Measurements from ENCODE around the gene LIME1.

The LIME1 gene

GRCh38 chr20:63748070-63748933 is 11.8 kb downstream of the LIME1 start:
- TF ChIP-seq PAX5 (IDR thresholded peaks at IDR 0.05; ENCODE audit: insufficient read depth, low read length, severe bottlenecking): no peak
- no peak for TF ChIP-seq TAF1 (IDR thresholded peaks at IDR 0.05; ENCODE audit: low read depth, low read length)
- no peak for TF ChIP-seq SPI1 (IDR thresholded peaks at IDR 0.05; ENCODE audit: low read depth, low read length)
- TF ChIP-seq POLR2A (IDR thresholded peaks at IDR 0.05; ENCODE audit: low read depth, low read length): no peak
- no peak for TF ChIP-seq POLR2AphosphoS5 (IDR thresholded peaks at IDR 0.05; ENCODE audit: low read depth, low read length)
- no peak for TF ChIP-seq POU2F2 (IDR thresholded peaks at IDR 0.05; ENCODE audit: low read depth, low read length)
- FAIRE-seq: no peak
- no peak for DNase-seq (ENCODE audit: insufficient read length, low spot score)

DNA sequence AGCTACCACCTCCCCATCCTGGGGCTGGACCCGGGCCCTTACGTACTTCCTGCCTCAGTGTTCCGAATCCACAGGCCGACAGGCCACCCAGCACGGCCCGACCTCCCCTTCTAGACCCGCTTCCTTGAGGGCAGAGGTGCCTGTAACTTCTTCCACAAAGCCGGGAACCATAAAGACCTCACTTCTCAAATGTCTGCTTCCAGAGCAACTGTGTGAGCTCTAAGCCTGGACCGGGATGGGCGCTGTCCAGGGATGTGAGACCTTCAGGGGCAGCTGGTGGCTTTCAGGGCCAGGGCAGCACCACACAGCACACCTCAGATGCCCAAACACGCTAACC is 12.4 kb downstream of the LIME1 start:
- FAIRE-seq: no peak
- no peak for DNase-seq (ENCODE audit: insufficient read length, low spot score)
- TF ChIP-seq POLR2A (IDR thresholded peaks at IDR 0.05; ENCODE audit: low read depth, low read length): no peak
- TF ChIP-seq POU2F2 (IDR thresholded peaks at IDR 0.05; ENCODE audit: low read depth, low read length): no peak
- no peak for TF ChIP-seq POLR2AphosphoS5 (IDR thresholded peaks at IDR 0.05; ENCODE audit: low read depth, low read length)
- TF ChIP-seq TAF1 (IDR thresholded peaks at IDR 0.05; ENCODE audit: low read depth, low read length): no peak
- TF ChIP-seq PAX5 (IDR thresholded peaks at IDR 0.05; ENCODE audit: insufficient read depth, low read length, severe bottlenecking): no peak
- no peak for TF ChIP-seq SPI1 (IDR thresholded peaks at IDR 0.05; ENCODE audit: low read depth, low read length)

GRCh38 chr20:63749597-63750508 is 13.4 kb downstream of the LIME1 start:
- FAIRE-seq (no peak), DNase-seq (ENCODE audit: insufficient read length, low spot score) (no peak)
- TF ChIP-seq PAX5 (IDR thresholded peaks at IDR 0.05; ENCODE audit: insufficient read depth, low read length, severe bottlenecking): no peak
- TF ChIP-seq POLR2A (IDR thresholded peaks at IDR 0.05; ENCODE audit: low read depth, low read length): no peak
- TF ChIP-seq SPI1 (IDR thresholded peaks at IDR 0.05; ENCODE audit: low read depth, low read length): no peak
- no peak for TF ChIP-seq POLR2AphosphoS5 (IDR thresholded peaks at IDR 0.05; ENCODE audit: low read depth, low read length)
- no peak for TF ChIP-seq TAF1 (IDR thresholded peaks at IDR 0.05; ENCODE audit: low read depth, low read length)
- no peak for TF ChIP-seq POU2F2 (IDR thresholded peaks at IDR 0.05; ENCODE audit: low read depth, low read length)

GRCh38 chr20:63750807-63751470 is 14.5 kb downstream of the LIME1 start:
- TF ChIP-seq TAF1 (IDR thresholded peaks at IDR 0.05; ENCODE audit: low read depth, low read length) (no peak), POLR2AphosphoS5 (IDR thresholded peaks at IDR 0.05; ENCODE audit: low read depth, low read length) (no peak), SPI1 (IDR thresholded peaks at IDR 0.05; ENCODE audit: low read depth, low read length) (no peak), POU2F2 (IDR thresholded peaks at IDR 0.05; ENCODE audit: low read depth, low read length) (no peak), POLR2A (IDR thresholded peaks at IDR 0.05; ENCODE audit: low read depth, low read length) (no peak), PAX5 (IDR thresholded peaks at IDR 0.05; ENCODE audit: insufficient read depth, low read length, severe bottlenecking) (no peak)
- DNase-seq (ENCODE audit: insufficient read length, low spot score) (no peak), FAIRE-seq (no peak)

DNA sequence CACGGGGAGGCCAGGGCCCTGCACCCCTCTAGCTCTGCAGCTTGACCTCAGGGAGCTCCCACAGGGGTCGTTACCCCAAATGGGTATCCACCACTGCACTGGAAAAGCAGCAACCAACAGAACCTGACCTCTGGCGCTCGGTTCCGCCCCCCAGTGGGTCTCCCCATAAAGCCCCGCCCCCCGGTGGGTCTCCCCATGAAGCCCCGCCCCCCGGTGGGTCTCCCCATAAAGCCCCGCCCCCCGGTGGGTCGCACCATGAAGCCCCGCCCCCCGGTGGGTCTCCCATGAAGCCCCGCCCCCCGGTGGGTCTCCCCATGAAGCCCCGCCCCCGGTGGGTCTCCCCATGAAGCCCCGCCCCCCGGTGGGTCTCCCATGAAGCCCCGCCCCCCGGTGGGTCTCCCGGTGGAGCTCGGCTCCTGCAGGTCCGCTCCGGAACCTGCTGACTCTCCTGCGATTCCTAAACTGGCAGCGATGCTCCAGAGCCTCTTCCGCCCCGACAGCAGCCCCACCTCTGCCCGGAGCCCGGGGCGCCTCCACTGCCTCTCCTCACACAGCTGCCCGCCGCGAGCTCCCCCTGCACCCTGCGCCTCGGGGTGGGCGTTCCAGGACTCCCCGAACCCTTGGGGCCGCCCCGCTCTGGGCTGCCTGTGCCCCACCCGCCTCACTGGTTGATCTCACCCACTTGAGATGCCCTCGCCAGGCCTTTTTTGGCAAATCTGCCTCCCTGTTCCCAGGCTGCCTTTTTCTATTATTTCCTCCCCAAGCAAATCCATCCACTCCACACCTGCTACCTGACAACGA is 15.2 kb downstream of the LIME1 start:
- TF ChIP-seq PAX5 (IDR thresholded peaks at IDR 0.05; ENCODE audit: insufficient read depth, low read length, severe bottlenecking) (no peak), SPI1 (IDR thresholded peaks at IDR 0.05; ENCODE audit: low read depth, low read length) (no peak), POLR2AphosphoS5 (IDR thresholded peaks at IDR 0.05; ENCODE audit: low read depth, low read length) (no peak), POU2F2 (IDR thresholded peaks at IDR 0.05; ENCODE audit: low read depth, low read length) (no peak), POLR2A (IDR thresholded peaks at IDR 0.05; ENCODE audit: low read depth, low read length) (no peak), TAF1 (IDR thresholded peaks at IDR 0.05; ENCODE audit: low read depth, low read length) (no peak)
- FAIRE-seq (no peak), DNase-seq (ENCODE audit: insufficient read length, low spot score) (peak; percentile 35)

DNA sequence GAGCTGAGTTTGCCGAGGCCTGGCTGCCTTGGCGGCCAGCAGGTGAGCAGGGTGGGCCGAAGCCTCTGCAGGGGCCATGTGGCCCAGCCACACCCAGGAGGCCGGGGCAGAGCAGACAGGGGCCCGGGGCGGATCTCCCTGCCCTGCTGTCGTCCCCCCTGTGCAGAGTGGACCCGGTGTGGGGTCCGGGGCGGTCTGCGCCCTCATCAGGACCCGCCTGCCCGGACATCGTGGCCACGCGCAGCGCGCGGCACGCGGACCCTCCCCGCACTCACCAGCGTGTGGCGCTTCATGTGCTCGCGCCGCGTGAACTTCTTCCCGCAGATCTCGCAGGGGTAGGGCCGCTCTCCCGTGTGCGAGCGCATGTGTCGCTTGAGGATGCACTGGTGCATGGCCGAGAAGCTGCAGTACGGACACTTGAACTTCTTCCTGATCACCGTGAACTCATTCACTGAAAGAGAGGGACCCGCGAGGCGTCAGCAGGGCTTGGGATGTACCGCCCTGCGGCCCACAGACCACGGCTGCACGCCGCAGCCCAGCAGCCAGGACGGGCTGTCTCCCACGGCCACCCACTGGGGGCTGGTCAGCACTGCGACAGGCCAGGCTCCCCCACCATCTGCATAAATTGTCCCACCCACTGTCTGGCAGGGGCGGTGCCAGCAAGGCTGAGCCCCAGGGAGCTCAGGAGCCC is 16.1 kb downstream of the LIME1 start:
- TF ChIP-seq TAF1 (IDR thresholded peaks at IDR 0.05; ENCODE audit: low read depth, low read length) (no peak), PAX5 (IDR thresholded peaks at IDR 0.05; ENCODE audit: insufficient read depth, low read length, severe bottlenecking) (no peak), POU2F2 (IDR thresholded peaks at IDR 0.05; ENCODE audit: low read depth, low read length) (no peak), SPI1 (IDR thresholded peaks at IDR 0.05; ENCODE audit: low read depth, low read length) (no peak), POLR2A (IDR thresholded peaks at IDR 0.05; ENCODE audit: low read depth, low read length) (no peak), POLR2AphosphoS5 (IDR thresholded peaks at IDR 0.05; ENCODE audit: low read depth, low read length) (no peak)
- FAIRE-seq: no peak
- DNase-seq (ENCODE audit: insufficient read length, low spot score): peak; percentile 13

DNA sequence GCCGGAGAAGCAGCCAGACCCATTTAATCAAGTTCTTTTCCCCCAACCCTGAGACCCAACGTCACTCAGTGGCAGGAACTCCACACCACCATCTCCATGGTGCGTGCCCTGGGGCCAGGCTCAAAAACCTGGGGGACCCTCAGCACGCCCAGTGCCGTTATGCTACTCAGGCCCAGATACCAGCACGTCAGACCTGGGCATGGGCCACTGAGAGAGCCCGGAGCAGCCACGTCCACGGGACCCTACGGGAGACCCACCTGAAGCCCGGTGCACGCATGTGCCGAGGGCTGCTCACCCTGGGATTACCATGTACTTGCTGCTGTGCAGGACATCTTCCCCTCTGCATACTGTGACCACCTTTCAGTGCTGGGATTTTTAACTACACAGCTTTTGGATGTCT is 16.9 kb downstream of the LIME1 start:
- FAIRE-seq (no peak), DNase-seq (ENCODE audit: insufficient read length, low spot score) (no peak)
- TF ChIP-seq POLR2AphosphoS5 (IDR thresholded peaks at IDR 0.05; ENCODE audit: low read depth, low read length) (no peak), TAF1 (IDR thresholded peaks at IDR 0.05; ENCODE audit: low read depth, low read length) (no peak), POU2F2 (IDR thresholded peaks at IDR 0.05; ENCODE audit: low read depth, low read length) (no peak), POLR2A (IDR thresholded peaks at IDR 0.05; ENCODE audit: low read depth, low read length) (no peak), PAX5 (IDR thresholded peaks at IDR 0.05; ENCODE audit: insufficient read depth, low read length, severe bottlenecking) (no peak), SPI1 (IDR thresholded peaks at IDR 0.05; ENCODE audit: low read depth, low read length) (no peak)

GRCh38 chr20:63754008-63754407 is 17.5 kb downstream of the LIME1 start:
- DNase-seq (ENCODE audit: insufficient read length, low spot score) (no peak), FAIRE-seq (no peak)
- no peak for TF ChIP-seq PAX5 (IDR thresholded peaks at IDR 0.05; ENCODE audit: insufficient read depth, low read length, severe bottlenecking)
- no peak for TF ChIP-seq POLR2AphosphoS5 (IDR thresholded peaks at IDR 0.05; ENCODE audit: low read depth, low read length)
- no peak for TF ChIP-seq POU2F2 (IDR thresholded peaks at IDR 0.05; ENCODE audit: low read depth, low read length)
- no peak for TF ChIP-seq POLR2A (IDR thresholded peaks at IDR 0.05; ENCODE audit: low read depth, low read length)
- no peak for TF ChIP-seq SPI1 (IDR thresholded peaks at IDR 0.05; ENCODE audit: low read depth, low read length)
- TF ChIP-seq TAF1 (IDR thresholded peaks at IDR 0.05; ENCODE audit: low read depth, low read length): no peak

Measured in GM12891 (cell line).